ENCODE measurements around the gene CASZ1.

The CASZ1 gene

GRCh38 chr1:10744029-10744428 is 52.4 kb downstream of the CASZ1 start:
- Mint-ChIP-seq H3K36me3 (no peaks in the 10 kb centered on the region), H3K4me1 (ENCODE audit: low read depth) (no peaks in the 10 kb centered on the region), H3K27ac (no peak overlapping the region), H3K27me3 (peaks cover 3% of the 10 kb centered on the region), H3K9me3 (ENCODE audit: low read depth) (no peaks in the 10 kb centered on the region), H3K4me3 (no peak overlapping the region)

- Mint-ChIP-seq H3K4me3 (no peak overlapping the region), H3K4me1 (ENCODE audit: low read depth) (no peaks in the 10 kb centered on the region)
Observed at GRCh38 chr1:10741696-10742095, 54.8 kb downstream of the CASZ1 start.

DNA sequence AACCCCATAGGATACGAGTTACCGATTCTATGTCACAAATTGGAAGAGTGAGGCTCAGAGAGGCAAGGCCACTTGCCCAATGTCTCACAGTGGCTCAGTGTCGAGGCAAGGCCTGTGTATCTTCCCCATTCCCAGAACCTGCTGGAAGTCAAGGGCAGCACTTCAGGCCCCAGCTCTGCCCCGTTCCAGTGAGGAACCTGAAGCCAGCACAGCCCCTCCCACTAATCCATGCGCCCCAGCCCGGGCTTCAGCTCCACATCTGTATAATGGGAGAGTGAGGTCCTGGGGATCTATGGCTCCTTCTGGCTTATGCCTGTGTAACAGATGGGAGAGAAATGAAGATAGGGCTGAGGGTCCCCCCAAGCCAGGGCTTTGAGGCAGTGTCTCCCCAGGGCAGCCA is 56.3 kb downstream of the CASZ1 start:
- peaks cover 3% of the 10 kb centered on the region for H3K27me3 Mint-ChIP-seq
- H3K9me3 Mint-ChIP-seq (ENCODE audit: low read depth), result no peaks in the 10 kb centered on the region

More at GRCh38 chr1:10741696-10742095, 54.8 kb downstream of the CASZ1 start:
- Mint-ChIP-seq H3K9me3 (ENCODE audit: low read depth) (no peaks in the 10 kb centered on the region), H3K27me3 (peaks cover 3% of the 10 kb centered on the region), H3K27ac (no peak overlapping the region), H3K36me3 (no peaks in the 10 kb centered on the region)

DNA sequence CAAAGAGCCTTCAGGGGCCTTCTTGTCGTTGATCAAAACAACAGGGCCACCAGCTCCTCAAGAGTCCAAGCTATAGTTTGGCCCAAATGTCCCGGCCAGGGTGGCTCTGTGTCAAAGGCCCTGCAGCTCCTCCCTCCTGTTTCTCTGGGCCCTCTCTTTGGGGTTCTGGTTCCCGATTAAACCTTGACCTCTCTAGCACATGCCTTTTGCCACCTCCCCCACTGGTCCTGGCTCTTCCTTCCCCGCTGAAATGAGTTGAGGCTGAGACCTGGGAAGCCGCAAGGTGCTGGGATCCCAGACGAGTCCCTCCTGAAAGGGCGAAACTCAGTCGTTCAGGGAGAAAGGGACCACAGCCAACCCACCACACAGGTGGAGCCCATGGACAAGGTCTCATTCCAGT is 56.9 kb downstream of the CASZ1 start:
- H3K9me3 Mint-ChIP-seq (ENCODE audit: low read depth), result no peaks in the 10 kb centered on the region
- H3K36me3 Mint-ChIP-seq, result no peaks in the 10 kb centered on the region
- H3K4me3 Mint-ChIP-seq, result no peak overlapping the region
- peaks cover 3% of the 10 kb centered on the region for H3K27me3 Mint-ChIP-seq
- peaks cover 1% of the 10 kb centered on the region for H3K4me1 Mint-ChIP-seq (ENCODE audit: low read depth)
- no peak overlapping the region for H3K27ac Mint-ChIP-seq

More for the DNA sequence above, 56.3 kb downstream of the CASZ1 start:
- no peak overlapping the region for H3K27ac Mint-ChIP-seq
- no peaks in the 10 kb centered on the region for H3K36me3 Mint-ChIP-seq
- no peaks in the 10 kb centered on the region for H3K4me1 Mint-ChIP-seq (ENCODE audit: low read depth)
- no peak overlapping the region for H3K4me3 Mint-ChIP-seq

DNA sequence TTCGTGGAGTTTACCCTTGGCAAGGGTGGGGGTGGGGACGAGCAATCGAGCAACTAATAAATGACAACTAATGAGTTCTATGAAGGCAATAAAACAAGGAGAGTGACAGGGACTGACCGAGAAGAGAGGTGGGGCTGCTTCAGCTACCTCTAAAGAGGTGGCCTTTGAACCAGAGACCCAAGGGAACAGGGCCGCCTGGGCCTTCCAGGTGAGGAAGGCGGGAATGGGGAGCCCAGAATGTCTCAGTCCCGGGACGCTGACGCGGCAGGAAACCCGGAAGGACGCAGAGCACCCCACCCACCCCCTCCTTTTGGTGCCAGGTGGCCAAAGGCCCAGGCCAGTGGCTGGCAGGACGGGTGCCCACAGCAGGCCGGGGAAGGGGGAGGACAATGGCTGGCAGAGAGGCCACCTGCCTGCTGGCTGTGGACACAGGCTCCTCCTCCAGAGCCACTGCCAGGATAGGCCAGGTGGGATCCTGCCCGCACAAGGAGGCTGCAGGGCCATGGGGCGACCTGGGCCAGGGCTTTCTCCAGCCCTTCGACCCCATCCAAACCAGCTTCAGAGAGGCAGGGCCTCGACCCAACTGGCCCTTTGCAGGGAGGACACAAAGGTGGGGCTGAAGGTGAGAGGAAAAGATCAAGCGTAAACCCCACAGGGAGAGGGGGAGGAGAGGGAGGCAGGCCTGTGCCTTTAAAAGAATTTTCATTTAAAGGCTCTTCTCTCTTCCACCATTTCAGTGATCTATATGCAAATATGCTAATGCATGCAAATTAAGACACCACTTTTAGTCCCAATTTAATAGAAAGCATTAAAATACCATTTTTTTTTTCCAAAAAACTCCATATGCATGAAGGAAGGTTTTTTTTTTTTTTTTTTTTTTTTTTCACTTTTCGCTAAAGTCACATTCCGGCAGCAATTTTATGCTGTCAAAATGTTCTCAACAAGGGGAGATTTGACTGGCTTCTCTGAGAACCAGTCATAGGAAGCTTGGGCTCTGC is 58.1 kb downstream of the CASZ1 start:
- H3K27me3 Mint-ChIP-seq, result peaks cover 3% of the 10 kb centered on the region
- H3K36me3 Mint-ChIP-seq, result no peaks in the 10 kb centered on the region
- H3K9me3 Mint-ChIP-seq (ENCODE audit: low read depth), result no peaks in the 10 kb centered on the region
- no peak overlapping the region for H3K27ac Mint-ChIP-seq
- H3K4me1 Mint-ChIP-seq (ENCODE audit: low read depth), result peaks cover 5% of the 10 kb centered on the region
- H3K4me3 Mint-ChIP-seq, result no peak overlapping the region

DNA sequence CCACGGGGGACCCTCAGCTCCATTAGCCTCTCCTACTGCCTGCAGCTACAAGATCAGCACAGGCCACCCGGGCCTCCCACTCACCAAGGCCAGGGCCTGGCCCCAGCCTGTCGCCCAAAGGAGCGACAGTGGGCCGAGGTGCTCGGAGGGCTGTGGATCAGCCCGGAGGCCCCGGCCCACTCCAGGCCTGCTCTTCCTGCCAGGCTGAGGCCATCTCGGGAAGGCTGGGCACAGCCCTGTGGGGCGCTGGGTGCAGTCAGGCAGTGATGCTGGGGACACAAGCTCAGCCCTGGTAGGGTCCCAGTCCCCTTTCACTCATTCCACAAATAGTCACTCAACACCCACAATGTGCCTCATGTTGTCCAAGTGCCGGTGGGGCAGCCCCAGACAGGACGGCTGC is 58.8 kb downstream of the CASZ1 start:
- Mint-ChIP-seq H3K9me3 (ENCODE audit: low read depth) (no peaks in the 10 kb centered on the region), H3K36me3 (no peaks in the 10 kb centered on the region), H3K27me3 (peaks cover 3% of the 10 kb centered on the region), H3K27ac (no peak overlapping the region), H3K4me1 (ENCODE audit: low read depth) (peaks cover 5% of the 10 kb centered on the region), H3K4me3 (no peak overlapping the region)

DNA sequence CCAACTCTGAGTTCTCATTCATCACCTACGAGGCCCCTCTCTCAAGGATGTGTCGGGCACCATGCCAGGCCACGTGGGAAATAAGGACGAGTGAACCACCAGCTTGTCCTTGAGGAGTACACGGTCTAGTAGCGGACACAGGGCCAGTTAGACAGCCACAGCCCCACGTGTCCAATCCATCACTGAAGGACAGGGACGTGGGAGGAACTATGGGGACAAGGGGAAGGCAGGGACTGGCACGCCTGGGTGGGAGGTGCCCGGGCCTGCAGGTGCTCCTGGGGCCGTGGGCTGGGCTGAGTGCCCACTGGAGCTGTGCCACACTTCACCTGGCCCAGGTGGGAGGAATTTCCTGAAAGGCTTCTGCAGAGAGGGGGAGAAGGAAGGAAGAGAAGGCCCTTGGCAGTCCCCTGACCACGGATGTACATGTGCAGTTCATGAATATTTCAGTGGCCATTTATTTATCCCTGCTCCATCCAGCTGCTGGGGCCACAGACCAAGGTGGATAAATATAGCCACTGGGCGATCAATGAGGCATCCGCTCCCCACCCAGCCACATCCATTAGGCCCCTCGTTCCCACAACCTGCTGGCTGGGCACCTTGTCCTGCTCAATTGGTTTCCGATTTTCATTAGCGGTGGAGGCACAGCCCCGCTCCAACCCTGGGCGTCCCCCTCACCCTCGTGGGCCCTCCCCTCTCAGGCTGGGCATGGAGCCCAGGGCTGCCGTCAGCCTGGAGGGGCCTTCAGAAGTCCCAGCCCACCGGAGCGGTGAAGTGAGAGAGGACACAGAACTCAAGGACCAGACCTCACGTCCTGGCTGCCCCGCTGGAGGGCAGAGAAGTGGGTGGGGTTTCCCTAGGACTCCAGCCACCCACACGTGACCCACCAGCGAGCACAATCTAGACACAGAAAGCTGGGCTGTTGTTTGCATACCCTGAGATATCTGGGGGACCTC is 59.5 kb downstream of the CASZ1 start:
- Mint-ChIP-seq H3K4me1 (ENCODE audit: low read depth) (peaks cover 5% of the 10 kb centered on the region), H3K4me3 (no peak overlapping the region), H3K27me3 (no peaks in the 10 kb centered on the region), H3K9me3 (ENCODE audit: low read depth) (no peaks in the 10 kb centered on the region), H3K27ac (no peak overlapping the region), H3K36me3 (no peaks in the 10 kb centered on the region)

GRCh38 chr1:10735563-10736305 is 60.7 kb downstream of the CASZ1 start:
- H3K27ac Mint-ChIP-seq, result no peak overlapping the region
- H3K36me3 Mint-ChIP-seq, result no peaks in the 10 kb centered on the region
- no peak overlapping the region for H3K4me3 Mint-ChIP-seq
- H3K4me1 Mint-ChIP-seq (ENCODE audit: low read depth), result peaks cover 5% of the 10 kb centered on the region
- no peaks in the 10 kb centered on the region for H3K27me3 Mint-ChIP-seq
- no peaks in the 10 kb centered on the region for H3K9me3 Mint-ChIP-seq (ENCODE audit: low read depth)

- no peak overlapping the region for H3K27ac Mint-ChIP-seq
- H3K27me3 Mint-ChIP-seq, result no peaks in the 10 kb centered on the region
- H3K4me3 Mint-ChIP-seq, result no peak overlapping the region
- no peaks in the 10 kb centered on the region for H3K36me3 Mint-ChIP-seq
- peaks cover 5% of the 10 kb centered on the region for H3K4me1 Mint-ChIP-seq (ENCODE audit: low read depth)
- H3K9me3 Mint-ChIP-seq (ENCODE audit: low read depth), result no peaks in the 10 kb centered on the region
Observed at GRCh38 chr1:10734962-10735544, 61.4 kb downstream of the CASZ1 start.

DNA sequence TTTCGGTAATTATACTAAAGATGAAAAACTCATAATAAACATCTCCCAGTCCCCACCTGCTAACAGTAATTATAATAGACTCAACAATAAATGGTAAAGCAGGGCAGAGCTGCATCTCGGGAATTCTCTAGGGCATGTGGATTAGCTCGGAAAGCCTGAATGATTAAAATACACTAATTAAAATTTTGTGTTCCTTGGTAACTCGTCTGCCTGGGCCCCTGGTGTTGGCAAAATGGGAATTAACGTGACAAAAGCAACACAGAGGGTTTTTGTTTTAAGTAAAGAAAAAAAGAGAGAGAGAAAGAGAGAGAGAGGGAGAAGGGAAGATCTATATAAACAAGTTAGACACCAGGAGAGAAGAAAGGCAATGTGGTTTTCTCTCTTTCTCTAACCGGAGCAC is 62.1 kb downstream of the CASZ1 start:
- Mint-ChIP-seq H3K4me3 (no peak overlapping the region), H3K27me3 (no peaks in the 10 kb centered on the region), H3K36me3 (no peaks in the 10 kb centered on the region), H3K27ac (no peak overlapping the region), H3K9me3 (ENCODE audit: low read depth) (no peaks in the 10 kb centered on the region), H3K4me1 (ENCODE audit: low read depth) (peaks cover 5% of the 10 kb centered on the region)

DNA sequence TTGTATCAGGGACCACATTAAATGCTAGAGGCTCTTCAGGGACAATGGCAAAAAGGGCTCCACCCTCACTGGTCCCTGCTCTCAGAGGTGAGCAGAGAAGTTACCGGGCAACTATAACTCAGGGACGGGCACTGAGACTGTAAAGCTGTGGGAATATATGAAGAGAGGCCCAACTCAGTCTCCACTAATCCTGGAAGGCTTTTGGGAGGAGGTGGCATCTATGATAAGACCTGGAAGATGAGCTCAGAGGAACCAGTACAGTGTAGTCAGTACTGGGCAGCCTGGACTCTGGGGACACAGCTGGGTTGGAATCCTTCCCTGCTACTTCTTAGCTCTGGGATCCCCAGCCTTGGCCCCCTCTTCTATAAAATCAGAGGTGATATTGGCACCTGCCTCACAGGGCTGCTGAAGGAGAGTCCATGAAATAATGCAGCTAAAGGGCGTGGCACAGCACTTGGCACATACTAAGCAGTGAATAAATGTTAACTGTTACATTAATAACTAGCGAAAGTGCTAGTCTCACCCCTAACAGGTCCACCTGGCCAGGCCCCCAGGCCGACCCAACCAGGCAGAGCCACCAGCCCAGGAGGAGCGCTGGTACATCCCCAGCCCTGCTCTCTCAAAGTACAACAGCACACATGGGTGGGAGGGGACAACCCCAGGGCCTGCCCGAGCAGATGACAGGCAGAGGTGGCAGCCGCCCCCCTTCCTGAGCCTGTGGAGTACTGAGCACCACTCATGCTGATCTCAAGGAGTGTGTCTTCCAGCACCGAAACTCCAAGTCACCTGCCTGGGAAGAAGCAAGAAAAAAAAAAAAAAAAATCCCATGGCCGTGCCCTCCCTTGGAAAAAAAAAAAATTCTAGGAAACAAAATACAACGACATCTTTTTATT is 62.7 kb downstream of the CASZ1 start:
- Mint-ChIP-seq H3K27me3 (no peaks in the 10 kb centered on the region), H3K9me3 (ENCODE audit: low read depth) (no peaks in the 10 kb centered on the region), H3K36me3 (no peaks in the 10 kb centered on the region), H3K4me3 (no peak overlapping the region), H3K27ac (no peak overlapping the region), H3K4me1 (ENCODE audit: low read depth) (peaks cover 5% of the 10 kb centered on the region)

DNA sequence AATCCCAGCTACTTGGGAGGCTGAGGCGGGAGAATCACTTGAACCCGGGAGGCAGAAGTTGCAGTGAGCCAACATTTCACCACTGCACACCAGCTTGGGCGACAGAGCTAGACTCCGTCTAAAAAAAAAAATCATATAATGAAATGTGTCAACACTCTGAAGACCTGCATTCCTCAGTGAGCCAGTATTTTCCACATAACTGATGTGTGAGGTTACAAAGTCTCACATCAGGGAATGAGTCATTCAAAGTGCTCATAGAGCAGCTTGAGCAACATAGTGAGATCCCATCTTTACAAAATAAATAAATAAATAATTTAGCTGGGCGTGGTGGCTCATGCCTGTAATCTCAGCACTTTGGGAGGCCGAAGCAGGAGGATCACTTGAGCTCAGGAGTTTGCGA is 65.5 kb downstream of the CASZ1 start:
- peaks cover 5% of the 10 kb centered on the region for H3K4me1 Mint-ChIP-seq (ENCODE audit: low read depth)
- H3K27ac Mint-ChIP-seq, result no peak overlapping the region
- H3K36me3 Mint-ChIP-seq, result no peaks in the 10 kb centered on the region
- no peak overlapping the region for H3K4me3 Mint-ChIP-seq
- no peaks in the 10 kb centered on the region for H3K27me3 Mint-ChIP-seq
- H3K9me3 Mint-ChIP-seq (ENCODE audit: low read depth), result no peaks in the 10 kb centered on the region

DNA sequence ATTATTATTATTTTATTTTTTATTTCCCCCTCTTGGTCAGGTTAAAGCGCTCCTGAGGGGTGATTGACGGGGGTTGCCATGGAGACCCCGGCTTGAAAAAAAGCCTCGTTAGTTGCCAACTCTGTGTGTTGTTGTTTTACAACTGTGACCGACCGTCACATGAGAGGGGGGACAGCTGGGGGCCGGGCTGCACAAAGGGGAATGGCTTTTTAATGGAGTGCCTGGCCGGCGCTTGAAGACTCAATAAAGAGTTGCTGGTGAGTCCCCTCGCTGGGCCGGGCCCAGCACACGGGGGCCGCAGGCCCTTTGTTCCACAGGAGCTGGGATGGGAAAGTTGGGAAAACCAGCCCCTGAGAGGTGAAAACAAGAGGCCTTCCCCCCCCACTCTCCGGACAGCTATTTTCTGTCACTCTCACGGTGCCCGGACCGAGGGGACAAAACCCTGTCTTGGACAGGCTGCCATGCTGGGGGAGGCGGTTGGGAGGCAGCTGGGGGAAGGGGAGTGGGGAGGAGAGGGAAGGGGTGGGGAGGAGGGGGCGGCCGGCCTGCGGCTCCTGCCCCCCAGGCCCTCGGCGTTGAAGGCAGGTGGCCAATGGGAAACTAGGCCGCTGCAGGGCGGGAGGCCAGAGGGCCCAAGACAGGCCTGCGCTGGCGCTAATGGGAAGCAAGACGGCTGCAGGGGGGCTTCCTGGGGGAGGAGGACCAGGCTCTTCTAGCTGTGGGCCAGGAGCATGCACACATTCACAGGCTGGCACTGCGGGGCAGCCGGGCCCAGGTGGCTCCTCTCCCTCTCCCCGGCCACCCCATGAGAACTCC is 67.6 kb downstream of the CASZ1 start:
- no peaks in the 10 kb centered on the region for H3K9me3 Mint-ChIP-seq (ENCODE audit: low read depth)
- no peaks in the 10 kb centered on the region for H3K27me3 Mint-ChIP-seq
- no peaks in the 10 kb centered on the region for H3K36me3 Mint-ChIP-seq
- no peak overlapping the region for H3K27ac Mint-ChIP-seq
- H3K4me1 Mint-ChIP-seq (ENCODE audit: low read depth), result peaks cover 2% of the 10 kb centered on the region
- H3K4me3 Mint-ChIP-seq, result no peak overlapping the region

All from activated naive CD8-positive, alpha-beta T cell (primary cell).